Hepatocyte (in vitro differentiated cells): Measurements from ENCODE around the gene PRKAR1B.
"Not testable (repeated sequence)": the region's sequence is repeated elsewhere in the genome, so short reads cannot be mapped to it uniquely, and the experiment has no call there.

Experiments
- CTCF ChIP-seq: fragments of 200-600 bp; sonication (generic); IDR thresholded peaks from 2 replicates; pipeline ENCODE4 v1.5.1; 2016; ENCODE audit warnings: antibody characterized with exemption, mild to moderate bottlenecking; ENCODE audit not compliant: poor library complexity
- EZH2 ChIP-seq: fragments of 200-600 bp; sonication (generic); IDR thresholded peaks from 2 replicates; pipeline ENCODE4 v1.6.1; 2016; ENCODE audit warnings: antibody characterized with exemption, mild to moderate bottlenecking, borderline replicate concordance

DNA sequence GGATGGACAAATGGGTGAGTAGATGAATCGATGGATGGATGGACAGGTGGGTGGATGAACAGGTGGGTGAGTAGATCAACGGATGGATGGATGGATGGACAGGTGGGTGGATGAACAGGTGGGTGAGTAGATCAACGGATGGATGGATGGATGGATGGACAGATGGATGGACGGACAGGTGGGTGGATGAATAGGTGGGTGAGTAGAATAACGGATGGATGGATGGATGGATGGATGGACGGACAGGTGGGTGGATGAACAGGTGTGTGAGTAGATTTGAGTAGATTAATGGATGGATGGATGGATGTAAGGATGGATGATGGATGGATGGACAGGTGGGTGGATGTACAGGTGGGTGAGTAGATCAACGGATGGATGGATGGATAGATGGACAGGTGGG lies 115.2 kb downstream of the PRKAR1B start:
- TF ChIP-seq EZH2, CTCF: not testable (repeated sequence)
